ENCODE data around the gene GPC6. TPM values are rescaled to one million over a fixed set of nuclear protein-coding genes. Genes with fewer than 3 reads are reported as not detected.

Gene GPC6
- polyA plus RNA-seq, 1 donor from 2014 or later, result 9.0 TPM

DNA sequence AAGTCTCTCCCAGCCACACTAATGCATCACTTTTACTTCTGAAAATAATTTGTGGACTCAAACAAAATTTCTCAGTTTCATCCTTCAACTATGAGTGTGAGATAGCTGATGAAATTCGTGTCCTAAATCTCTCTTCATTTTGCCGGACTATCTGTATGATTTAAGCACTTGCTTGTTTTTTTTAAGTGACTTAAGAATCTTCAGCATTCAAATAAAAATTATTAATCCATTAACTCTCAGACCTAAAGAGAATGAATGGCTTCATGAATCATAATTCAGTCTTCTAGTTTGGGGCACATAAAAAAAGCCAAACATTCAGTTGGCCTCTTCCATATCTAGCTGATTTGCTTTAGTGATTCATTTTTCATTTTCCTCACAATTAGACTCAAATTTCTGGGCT is 673.4 kb downstream of the GPC6 start:
- Histone ChIP-seq H2AFZ (ENCODE audit: low read depth, low read length) (no peak overlapping the region), H3K27ac (ENCODE audit: low read length) (no peak overlapping the region), H3K4me3 (ENCODE audit: low read length) (no peak overlapping the region), H3K4me2 (ENCODE audit: low read length) (no peak overlapping the region), H3K36me3 (ENCODE audit: insufficient read depth, low read length) (no peaks in the 10 kb centered on the region), H3K9me3 (ENCODE audit: low read length) (no peaks in the 10 kb centered on the region), H3K9ac (ENCODE audit: low read length) (no peak overlapping the region), H4K20me1 (ENCODE audit: insufficient read depth) (no peaks in the 10 kb centered on the region), H3K27me3 (ENCODE audit: insufficient read depth, low read depth, low read length) (no peaks in the 10 kb centered on the region), H3K9me2 (ENCODE audit: insufficient read depth, low read length) (no peaks in the 10 kb centered on the region), H3F3A (ENCODE audit: insufficient read depth, low read length, poor library complexity, severe bottlenecking) (no peaks in the 10 kb centered on the region), H3K79me2 (replicated peaks; ENCODE audit: insufficient read depth, low read length) (no peaks in the 10 kb centered on the region)
- TF ChIP-seq EZH2 (IDR thresholded peaks at IDR 0.05; ENCODE audit: borderline replicate concordance, insufficient read depth, low read length, poor library complexity, severe bottlenecking), result no peak

DNA sequence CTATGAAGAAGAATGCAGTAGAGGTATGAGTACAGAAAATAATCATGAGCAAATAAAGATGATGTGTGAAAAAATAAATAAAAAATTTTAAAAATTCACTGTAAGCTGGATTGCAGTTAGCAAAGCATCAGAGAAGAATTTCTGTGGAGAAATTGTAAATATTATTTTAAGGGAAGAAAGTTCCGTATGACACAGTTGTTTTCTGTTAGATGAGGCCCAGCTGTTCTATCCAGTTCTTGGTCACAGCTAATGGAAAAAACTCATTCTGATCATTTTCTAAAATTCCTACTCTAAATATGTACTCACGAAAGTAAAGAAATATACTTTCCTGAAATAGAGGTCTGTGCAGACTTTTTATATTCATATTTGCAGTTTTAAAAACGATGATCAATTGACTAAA is 674.1 kb downstream of the GPC6 start:
- TF ChIP-seq MXI1 (conservative IDR thresholded peaks at IDR 0.05; ENCODE audit: poor library complexity, severe bottlenecking), result no peak
- TF ChIP-seq EP300 (conservative IDR thresholded peaks at IDR 0.05; ENCODE audit: poor library complexity, severe bottlenecking), result no peak
- TF ChIP-seq, protein P1, sequence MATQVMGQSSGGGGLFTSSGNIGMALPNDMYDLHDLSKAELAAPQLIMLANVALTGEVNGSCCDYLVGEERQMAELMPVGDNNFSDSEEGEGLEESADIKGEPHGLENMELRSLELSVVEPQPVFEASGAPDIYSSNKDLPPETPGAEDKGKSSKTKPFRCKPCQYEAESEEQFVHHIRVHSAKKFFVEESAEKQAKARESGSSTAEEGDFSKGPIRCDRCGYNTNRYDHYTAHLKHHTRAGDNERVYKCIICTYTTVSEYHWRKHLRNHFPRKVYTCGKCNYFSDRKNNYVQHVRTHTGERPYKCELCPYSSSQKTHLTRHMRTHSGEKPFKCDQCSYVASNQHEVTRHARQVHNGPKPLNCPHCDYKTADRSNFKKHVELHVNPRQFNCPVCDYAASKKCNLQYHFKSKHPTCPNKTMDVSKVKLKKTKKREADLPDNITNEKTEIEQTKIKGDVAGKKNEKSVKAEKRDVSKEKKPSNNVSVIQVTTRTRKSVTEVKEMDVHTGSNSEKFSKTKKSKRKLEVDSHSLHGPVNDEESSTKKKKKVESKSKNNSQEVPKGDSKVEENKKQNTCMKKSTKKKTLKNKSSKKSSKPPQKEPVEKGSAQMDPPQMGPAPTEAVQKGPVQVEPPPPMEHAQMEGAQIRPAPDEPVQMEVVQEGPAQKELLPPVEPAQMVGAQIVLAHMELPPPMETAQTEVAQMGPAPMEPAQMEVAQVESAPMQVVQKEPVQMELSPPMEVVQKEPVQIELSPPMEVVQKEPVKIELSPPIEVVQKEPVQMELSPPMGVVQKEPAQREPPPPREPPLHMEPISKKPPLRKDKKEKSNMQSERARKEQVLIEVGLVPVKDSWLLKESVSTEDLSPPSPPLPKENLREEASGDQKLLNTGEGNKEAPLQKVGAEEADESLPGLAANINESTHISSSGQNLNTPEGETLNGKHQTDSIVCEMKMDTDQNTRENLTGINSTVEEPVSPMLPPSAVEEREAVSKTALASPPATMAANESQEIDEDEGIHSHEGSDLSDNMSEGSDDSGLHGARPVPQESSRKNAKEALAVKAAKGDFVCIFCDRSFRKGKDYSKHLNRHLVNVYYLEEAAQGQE (IDR thresholded peaks at IDR 0.05; ENCODE audit: borderline replicate concordance), result no peak
- TF ChIP-seq SMC3 (conservative IDR thresholded peaks at IDR 0.05; ENCODE audit: poor library complexity), result no peak
- TF ChIP-seq, protein P2, sequence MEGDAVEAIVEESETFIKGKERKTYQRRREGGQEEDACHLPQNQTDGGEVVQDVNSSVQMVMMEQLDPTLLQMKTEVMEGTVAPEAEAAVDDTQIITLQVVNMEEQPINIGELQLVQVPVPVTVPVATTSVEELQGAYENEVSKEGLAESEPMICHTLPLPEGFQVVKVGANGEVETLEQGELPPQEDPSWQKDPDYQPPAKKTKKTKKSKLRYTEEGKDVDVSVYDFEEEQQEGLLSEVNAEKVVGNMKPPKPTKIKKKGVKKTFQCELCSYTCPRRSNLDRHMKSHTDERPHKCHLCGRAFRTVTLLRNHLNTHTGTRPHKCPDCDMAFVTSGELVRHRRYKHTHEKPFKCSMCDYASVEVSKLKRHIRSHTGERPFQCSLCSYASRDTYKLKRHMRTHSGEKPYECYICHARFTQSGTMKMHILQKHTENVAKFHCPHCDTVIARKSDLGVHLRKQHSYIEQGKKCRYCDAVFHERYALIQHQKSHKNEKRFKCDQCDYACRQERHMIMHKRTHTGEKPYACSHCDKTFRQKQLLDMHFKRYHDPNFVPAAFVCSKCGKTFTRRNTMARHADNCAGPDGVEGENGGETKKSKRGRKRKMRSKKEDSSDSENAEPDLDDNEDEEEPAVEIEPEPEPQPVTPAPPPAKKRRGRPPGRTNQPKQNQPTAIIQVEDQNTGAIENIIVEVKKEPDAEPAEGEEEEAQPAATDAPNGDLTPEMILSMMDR (IDR thresholded peaks at IDR 0.05; ENCODE audit: poor library complexity, severe bottlenecking), result no peak
- no peak for TF ChIP-seq RAD21 (conservative IDR thresholded peaks at IDR 0.05)
- TF ChIP-seq TAF1 (IDR thresholded peaks at IDR 0.05; ENCODE audit: low read depth), result no peak
- TF ChIP-seq EZH2 (IDR thresholded peaks at IDR 0.05; ENCODE audit: borderline replicate concordance, insufficient read depth, low read length, poor library complexity, severe bottlenecking), result no peak
- TF ChIP-seq POLR2AphosphoS5 (IDR thresholded peaks at IDR 0.05), result no peak
- H3K9me3 ChIP-seq (ENCODE audit: low read length), result no peaks in the 10 kb centered on the region
- H3K4me2 ChIP-seq (ENCODE audit: low read length), result no peak overlapping the region
- no peak overlapping the region for H3K9ac ChIP-seq (ENCODE audit: low read length)
- H2AFZ ChIP-seq (ENCODE audit: low read depth, low read length), result no peak overlapping the region
- H4K20me1 ChIP-seq (ENCODE audit: insufficient read depth), result no peaks in the 10 kb centered on the region
- no peak overlapping the region for H3K27ac ChIP-seq (ENCODE audit: low read length)
- no peaks in the 10 kb centered on the region for H3K36me3 ChIP-seq (ENCODE audit: insufficient read depth, low read length)
- no peaks in the 10 kb centered on the region for H3K9me2 ChIP-seq (ENCODE audit: insufficient read depth, low read length)
- no peaks in the 10 kb centered on the region for H3F3A ChIP-seq (ENCODE audit: insufficient read depth, low read length, poor library complexity, severe bottlenecking)
- no peaks in the 10 kb centered on the region for H3K27me3 ChIP-seq (ENCODE audit: insufficient read depth, low read depth, low read length)
- no peaks in the 10 kb centered on the region for H3K79me2 ChIP-seq (replicated peaks; ENCODE audit: insufficient read depth, low read length)
- no peak overlapping the region for H3K4me3 ChIP-seq (ENCODE audit: low read length)

DNA sequence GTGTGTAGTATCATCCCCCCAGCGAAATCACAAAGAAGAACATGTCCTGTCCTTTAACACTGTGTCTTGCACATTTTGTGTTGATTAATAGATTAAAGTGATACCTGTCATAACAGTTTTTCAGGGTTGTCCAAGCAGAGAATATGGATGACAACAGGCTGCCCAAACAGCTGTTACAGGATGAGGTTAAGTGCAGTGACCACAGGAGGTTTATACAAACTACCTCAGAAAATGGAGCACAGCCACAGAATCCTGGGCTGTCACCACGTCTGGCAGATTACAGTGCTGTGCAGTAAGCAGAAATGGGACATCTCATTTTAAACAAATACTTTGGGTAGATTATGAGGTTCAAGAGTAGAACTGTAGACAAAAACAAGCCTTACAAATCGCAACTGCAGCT is 677.3 kb downstream of the GPC6 start:
- Histone ChIP-seq H3K27me3 (ENCODE audit: insufficient read depth, low read depth, low read length) (no peaks in the 10 kb centered on the region), H3K4me3 (ENCODE audit: low read length) (no peak overlapping the region), H3K27ac (ENCODE audit: low read length) (no peak overlapping the region), H4K20me1 (ENCODE audit: insufficient read depth) (no peaks in the 10 kb centered on the region), H3K9me2 (ENCODE audit: insufficient read depth, low read length) (no peaks in the 10 kb centered on the region), H3F3A (ENCODE audit: insufficient read depth, low read length, poor library complexity, severe bottlenecking) (no peaks in the 10 kb centered on the region), H3K36me3 (ENCODE audit: insufficient read depth, low read length) (no peaks in the 10 kb centered on the region), H3K4me2 (ENCODE audit: low read length) (no peak overlapping the region), H3K9ac (ENCODE audit: low read length) (no peak overlapping the region), H2AFZ (ENCODE audit: low read depth, low read length) (no peak overlapping the region), H3K9me3 (ENCODE audit: low read length) (no peaks in the 10 kb centered on the region), H3K79me2 (replicated peaks; ENCODE audit: insufficient read depth, low read length) (no peaks in the 10 kb centered on the region)
- no peak for TF ChIP-seq MXI1 (conservative IDR thresholded peaks at IDR 0.05; ENCODE audit: poor library complexity, severe bottlenecking)
- no peak for TF ChIP-seq TAF1 (IDR thresholded peaks at IDR 0.05; ENCODE audit: low read depth)
- TF ChIP-seq EP300 (conservative IDR thresholded peaks at IDR 0.05; ENCODE audit: poor library complexity, severe bottlenecking), result no peak
- no peak for TF ChIP-seq SMC3 (conservative IDR thresholded peaks at IDR 0.05; ENCODE audit: poor library complexity)
- no peak for TF ChIP-seq EZH2 (IDR thresholded peaks at IDR 0.05; ENCODE audit: borderline replicate concordance, insufficient read depth, low read length, poor library complexity, severe bottlenecking)
- TF ChIP-seq, protein P2 (IDR thresholded peaks at IDR 0.05; ENCODE audit: poor library complexity, severe bottlenecking), result no peak
- no peak for TF ChIP-seq RAD21 (conservative IDR thresholded peaks at IDR 0.05)
- peak; percentile 60 for TF ChIP-seq POLR2AphosphoS5 (IDR thresholded peaks at IDR 0.05)

Data from neural cell (in vitro differentiated cells).